ENCODE results near the gene HIPK2. TPM values are rescaled to one million over a fixed set of nuclear protein-coding genes. Genes with fewer than 3 reads are reported as not detected.

The HIPK2 gene
- total RNA-seq, 1 donor from 2014 or later = 45.1 TPM

- DNase-seq (ENCODE audit: low read depth) = peak; percentile 93
- H3K4me3 ChIP-seq (ENCODE audit: low read depth, low read length) = peak overlapping the region; percentile 27
- TF ChIP-seq CTCF (conservative IDR thresholded peaks at IDR 0.05; ENCODE audit: low read depth, low read length) = no peak
Observed at GRCh38 chr7:139731802-139732470, 45.9 kb downstream of the HIPK2 start.

GRCh38 chr7:139730746-139731612, 46.8 kb downstream of the HIPK2 start:
- TF ChIP-seq CTCF (conservative IDR thresholded peaks at IDR 0.05; ENCODE audit: low read depth, low read length) = no peak
- peak overlapping the region; percentile 27 for H3K4me3 ChIP-seq (ENCODE audit: low read depth, low read length)
- DNase-seq (ENCODE audit: low read depth) = no peak

- TF ChIP-seq CTCF (conservative IDR thresholded peaks at IDR 0.05; ENCODE audit: low read depth, low read length) = no peak
- no peak for DNase-seq (ENCODE audit: low read depth)
Observed at GRCh38 chr7:139728203-139728602, 49.6 kb downstream of the HIPK2 start.

GRCh38 chr7:139727151-139727705, 50.6 kb downstream of the HIPK2 start:
- no peak for TF ChIP-seq CTCF (conservative IDR thresholded peaks at IDR 0.05; ENCODE audit: low read depth, low read length)
- DNase-seq (ENCODE audit: low read depth) = no peak
- H3K4me3 ChIP-seq (ENCODE audit: low read depth, low read length) = no peak overlapping the region

More at GRCh38 chr7:139728203-139728602, 49.6 kb downstream of the HIPK2 start:
- H3K4me3 ChIP-seq (ENCODE audit: low read depth, low read length) = no peak overlapping the region

GRCh38 chr7:139726485-139726869, 51.3 kb downstream of the HIPK2 start:
- H3K4me3 ChIP-seq (ENCODE audit: low read depth, low read length) = no peak overlapping the region
- DNase-seq (ENCODE audit: low read depth) = no peak
- no peak for TF ChIP-seq CTCF (conservative IDR thresholded peaks at IDR 0.05; ENCODE audit: low read depth, low read length)

- no peak for DNase-seq (ENCODE audit: low read depth)
- TF ChIP-seq CTCF (conservative IDR thresholded peaks at IDR 0.05; ENCODE audit: low read depth, low read length) = no peak
Observed at GRCh38 chr7:139725858-139726484, 51.8 kb downstream of the HIPK2 start.

More at GRCh38 chr7:139725858-139726484, 51.8 kb downstream of the HIPK2 start:
- no peak overlapping the region for H3K4me3 ChIP-seq (ENCODE audit: low read depth, low read length)

All from epithelial cell of proximal tubule (primary cell).